Measurements from ENCODE around the gene ALKBH5. TPM values are rescaled to one million over a fixed set of nuclear protein-coding genes. Genes with fewer than 3 reads are reported as not detected.

Gene ALKBH5
- total RNA-seq, 2 donors from 2014 or later: 94.8 to 130 TPM

- no peak overlapping the region for H3K4me3 ChIP-seq
- no peaks in the 10 kb centered on the region for H3K9me3 ChIP-seq
- no peak for DNase-seq
- no peak for TF ChIP-seq CTCF (IDR thresholded peaks at IDR 0.05)
- no peak overlapping the region for H3K9ac ChIP-seq (ENCODE audit: low read depth in 2 of 2, low read length in 2 of 2)
- H3K27me3 ChIP-seq: no peaks in the 10 kb centered on the region
- no peaks in the 10 kb centered on the region for H3K36me3 ChIP-seq
- no peaks in the 10 kb centered on the region for H3K4me1 ChIP-seq
- intact Hi-C loops (cut with DNase I): no loop called here
- no peak overlapping the region for H3K27ac ChIP-seq
Observed at GRCh38 chr17:18198530-18198929, 14.9 kb downstream of the ALKBH5 start.

GRCh38 chr17:18201108-18201507 is 17.5 kb downstream of the ALKBH5 start:
- no peak for DNase-seq
- Histone ChIP-seq H3K36me3 (peaks cover 1% of the 10 kb centered on the region), H3K9ac (ENCODE audit: low read depth in 2 of 2, low read length in 2 of 2) (no peak overlapping the region), H3K9me3 (no peaks in the 10 kb centered on the region), H3K4me1 (no peaks in the 10 kb centered on the region), H3K27ac (no peak overlapping the region), H3K4me3 (no peak overlapping the region), H3K27me3 (no peaks in the 10 kb centered on the region)
- TF ChIP-seq CTCF (IDR thresholded peaks at IDR 0.05): no peak
- intact Hi-C loops (cut with DNase I): no loop called here

- no peak for TF ChIP-seq CTCF (IDR thresholded peaks at IDR 0.05)
- Histone ChIP-seq H3K4me3 (no peak overlapping the region), H3K27me3 (no peaks in the 10 kb centered on the region), H3K9ac (ENCODE audit: low read depth in 2 of 2, low read length in 2 of 2) (no peak overlapping the region), H3K4me1 (no peaks in the 10 kb centered on the region), H3K36me3 (peaks cover 12% of the 10 kb centered on the region), H3K27ac (no peak overlapping the region), H3K9me3 (no peaks in the 10 kb centered on the region)
- intact Hi-C loops (cut with DNase I): no loop called here
- DNase-seq: no peak
Observed at GRCh38 chr17:18203308-18203707, 19.7 kb downstream of the ALKBH5 start.

- intact Hi-C loops (cut with DNase I): no loop called here
- Histone ChIP-seq H3K27me3 (no peaks in the 10 kb centered on the region), H3K27ac (no peak overlapping the region), H3K9ac (ENCODE audit: low read depth in 2 of 2, low read length in 2 of 2) (no peak overlapping the region), H3K4me3 (no peak overlapping the region), H3K9me3 (no peaks in the 10 kb centered on the region), H3K4me1 (no peaks in the 10 kb centered on the region), H3K36me3 (peaks cover 21% of the 10 kb centered on the region)
- no peak for DNase-seq
- no peak for TF ChIP-seq CTCF (IDR thresholded peaks at IDR 0.05)
Observed at GRCh38 chr17:18205861-18206260, 22.2 kb downstream of the ALKBH5 start.

- Histone ChIP-seq H3K36me3 (peaks cover 23% of the 10 kb centered on the region), H3K4me1 (no peaks in the 10 kb centered on the region), H3K9me3 (no peaks in the 10 kb centered on the region), H3K27ac (no peak overlapping the region), H3K27me3 (no peaks in the 10 kb centered on the region), H3K4me3 (no peak overlapping the region), H3K9ac (ENCODE audit: low read depth in 2 of 2, low read length in 2 of 2) (no peak overlapping the region)
- intact Hi-C loops (cut with DNase I): no loop called here
- no peak for TF ChIP-seq CTCF (IDR thresholded peaks at IDR 0.05)
- no peak for DNase-seq
Observed at GRCh38 chr17:18206962-18207361, 23.3 kb downstream of the ALKBH5 start.

- Histone ChIP-seq H3K9me3 (no peaks in the 10 kb centered on the region), H3K36me3 (peaks cover 23% of the 10 kb centered on the region), H3K9ac (ENCODE audit: low read depth in 2 of 2, low read length in 2 of 2) (no peak overlapping the region), H3K27me3 (no peaks in the 10 kb centered on the region), H3K4me3 (no peak overlapping the region), H3K4me1 (no peaks in the 10 kb centered on the region), H3K27ac (no peak overlapping the region)
- DNase-seq: no peak
- TF ChIP-seq CTCF (IDR thresholded peaks at IDR 0.05): no peak
- intact Hi-C loops (cut with DNase I): no loop called here
Observed at GRCh38 chr17:18208092-18208491, 24.5 kb downstream of the ALKBH5 start.

Measured in colonic mucosa (tissue), 4 donors.